GM10847 (cell line): ENCODE measurements around the gene FAM135A.

Source experiments
- POLR2A ChIP-seq: IDR thresholded peaks from 2 replicates; pipeline ENCODE4 v1.6.1; 2011; ENCODE audit not compliant: insufficient read length; ENCODE audit errors: extremely low read depth

The FAM135A gene

GRCh38 chr6:70508953-70509352, 95.6 kb downstream of the FAM135A start:
- TF ChIP-seq POLR2A, result no peak

- no peak for TF ChIP-seq POLR2A
These were observed 97.3 kb downstream of the FAM135A start for GRCh38 chr6:70510600-70510999.

- TF ChIP-seq POLR2A, result no peak
These were observed 105.4 kb downstream of the FAM135A start for GRCh38 chr6:70518723-70519122.

GRCh38 chr6:70520575-70520974, 107.3 kb downstream of the FAM135A start:
- TF ChIP-seq POLR2A, result no peak

- TF ChIP-seq POLR2A, result no peak
These were observed 111.5 kb downstream of the FAM135A start for GRCh38 chr6:70524721-70525286.

- TF ChIP-seq POLR2A, result no peak
These were observed 113.9 kb downstream of the FAM135A start for GRCh38 chr6:70527071-70527737.

GRCh38 chr6:70530023-70530422, 116.7 kb downstream of the FAM135A start:
- no peak for TF ChIP-seq POLR2A

- no peak for TF ChIP-seq POLR2A
These were observed 117.8 kb downstream of the FAM135A start for GRCh38 chr6:70531133-70531532.

GRCh38 chr6:70537266-70537665, 124.0 kb downstream of the FAM135A start:
- TF ChIP-seq POLR2A, result no peak

GRCh38 chr6:70538376-70538775, 125.1 kb downstream of the FAM135A start:
- TF ChIP-seq POLR2A, result no peak

- TF ChIP-seq POLR2A, result no peak
These were observed 134.0 kb downstream of the FAM135A start for GRCh38 chr6:70547313-70547712.

- no peak for TF ChIP-seq POLR2A
These were observed 134.6 kb downstream of the FAM135A start for GRCh38 chr6:70547905-70548304.

GRCh38 chr6:70549327-70549726, 136.0 kb downstream of the FAM135A start:
- TF ChIP-seq POLR2A, result no peak

GRCh38 chr6:70551566-70551965, 138.3 kb downstream of the FAM135A start:
- no peak for TF ChIP-seq POLR2A

- TF ChIP-seq POLR2A, result no peak
These were observed 139.7 kb downstream of the FAM135A start for GRCh38 chr6:70552974-70553373.

- TF ChIP-seq POLR2A, result no peak
These were observed 144.7 kb downstream of the FAM135A start for GRCh38 chr6:70557998-70558397.

- no peak for TF ChIP-seq POLR2A
These were observed 150.2 kb downstream of the FAM135A start for GRCh38 chr6:70563530-70563929.
